GM12878 (cell line): ENCODE results near the gene TNFRSF1A.

ENCODE experiments used
- BMI1 ChIP-seq: fragments of 450-650 bp; IDR thresholded peaks from 2 replicates; pipeline ENCODE4 v1.6.1; 2016; ENCODE audit warnings: mild to moderate bottlenecking, moderate library complexity, borderline replicate concordance
- POLR2A ChIP-seq: IDR thresholded peaks from 2 replicates; pipeline ENCODE4 v1.6.1; 2011; ENCODE audit warnings: low read depth, mild to moderate bottlenecking, low read length
- SPI1 ChIP-seq: IDR thresholded peaks from 2 replicates; pipeline ENCODE4 v1.6.1; 2011; ENCODE audit warnings: low read depth, mild to moderate bottlenecking, low read length, moderate library complexity, borderline replicate concordance; ENCODE audit not compliant: insufficient read depth
- ZNF274 ChIP-seq: IDR thresholded peaks from one replicate; pipeline ENCODE4 v1.8.0; 2011; ENCODE audit not compliant: insufficient read length, insufficient read depth
- TF ChIP-seq, protein P1 (sequence below): IDR thresholded peaks from 2 replicates; pipeline ENCODE4 v1.6.1; 2011; ENCODE audit warnings: mild to moderate bottlenecking, low read depth, low read length, moderate library complexity; ENCODE audit not compliant: insufficient replicate concordance
- TF ChIP-seq, protein P2 (sequence below), 3 experiments: IDR thresholded peaks in 2 of 3; conservative IDR thresholded peaks in 1 of 3; 2 replicates each; pipeline ENCODE4 v1.5.1; 2011; ENCODE audit warnings: low read depth in 3 of 3, low read length in 3 of 3, mild to moderate bottlenecking in 3 of 3, control low read depth in 2 of 3, moderate library complexity in 2 of 3, inconsistent platforms in 1 of 3, mixed read lengths in 1 of 3; ENCODE audit not compliant: control insufficient read depth in 2 of 3, insufficient read depth in 1 of 3; ENCODE audit errors: extremely low read depth in 1 of 3

DNA sequence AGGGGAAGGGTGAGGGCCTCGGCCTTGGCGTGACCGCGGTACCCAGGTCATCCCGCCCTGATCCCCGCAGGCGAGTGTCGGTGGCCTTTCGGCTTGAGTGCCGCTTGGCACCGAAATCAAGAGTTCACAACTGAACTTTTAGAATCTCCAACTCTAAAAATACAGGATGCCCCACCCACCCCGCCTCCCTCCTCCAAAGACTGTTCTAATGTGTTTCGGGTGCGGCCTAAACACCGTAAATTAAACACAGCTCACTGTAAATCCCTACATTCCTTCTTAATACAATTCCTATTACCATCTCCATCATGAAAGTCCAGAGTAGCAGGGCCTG is 22.1 kb upstream of the TNFRSF1A start:
- TF ChIP-seq SPI1 = no peak
- TF ChIP-seq, protein P1, sequence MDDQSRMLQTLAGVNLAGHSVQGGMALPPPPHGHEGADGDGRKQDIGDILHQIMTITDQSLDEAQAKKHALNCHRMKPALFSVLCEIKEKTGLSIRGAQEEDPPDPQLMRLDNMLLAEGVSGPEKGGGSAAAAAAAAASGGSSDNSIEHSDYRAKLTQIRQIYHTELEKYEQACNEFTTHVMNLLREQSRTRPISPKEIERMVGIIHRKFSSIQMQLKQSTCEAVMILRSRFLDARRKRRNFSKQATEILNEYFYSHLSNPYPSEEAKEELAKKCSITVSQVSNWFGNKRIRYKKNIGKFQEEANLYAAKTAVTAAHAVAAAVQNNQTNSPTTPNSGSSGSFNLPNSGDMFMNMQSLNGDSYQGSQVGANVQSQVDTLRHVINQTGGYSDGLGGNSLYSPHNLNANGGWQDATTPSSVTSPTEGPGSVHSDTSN = no peak
- TF ChIP-seq, protein P2, sequence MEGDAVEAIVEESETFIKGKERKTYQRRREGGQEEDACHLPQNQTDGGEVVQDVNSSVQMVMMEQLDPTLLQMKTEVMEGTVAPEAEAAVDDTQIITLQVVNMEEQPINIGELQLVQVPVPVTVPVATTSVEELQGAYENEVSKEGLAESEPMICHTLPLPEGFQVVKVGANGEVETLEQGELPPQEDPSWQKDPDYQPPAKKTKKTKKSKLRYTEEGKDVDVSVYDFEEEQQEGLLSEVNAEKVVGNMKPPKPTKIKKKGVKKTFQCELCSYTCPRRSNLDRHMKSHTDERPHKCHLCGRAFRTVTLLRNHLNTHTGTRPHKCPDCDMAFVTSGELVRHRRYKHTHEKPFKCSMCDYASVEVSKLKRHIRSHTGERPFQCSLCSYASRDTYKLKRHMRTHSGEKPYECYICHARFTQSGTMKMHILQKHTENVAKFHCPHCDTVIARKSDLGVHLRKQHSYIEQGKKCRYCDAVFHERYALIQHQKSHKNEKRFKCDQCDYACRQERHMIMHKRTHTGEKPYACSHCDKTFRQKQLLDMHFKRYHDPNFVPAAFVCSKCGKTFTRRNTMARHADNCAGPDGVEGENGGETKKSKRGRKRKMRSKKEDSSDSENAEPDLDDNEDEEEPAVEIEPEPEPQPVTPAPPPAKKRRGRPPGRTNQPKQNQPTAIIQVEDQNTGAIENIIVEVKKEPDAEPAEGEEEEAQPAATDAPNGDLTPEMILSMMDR (IDR thresholded peaks at IDR 0.05 in 2 of 3, conservative IDR thresholded peaks at IDR 0.05 in 1 of 3; ENCODE audit: control insufficient read depth in 2 of 3, extremely low read depth in 1 of 3, insufficient read depth in 1 of 3, low read depth in 3 of 3, low read length in 3 of 3) = no peak
- TF ChIP-seq ZNF274 = no peak
- no peak for TF ChIP-seq POLR2A
- no peak for TF ChIP-seq BMI1
